ENCODE measurements around the gene EML3.

The EML3 gene

GRCh38 chr11:62610403-62610802, 2.2 kb downstream of the EML3 start:
- H3K4me2 ChIP-seq (ENCODE audit: low read length) = peak overlapping the region; percentile 94

GRCh38 chr11:62608776-62609175, 3.8 kb downstream of the EML3 start:
- H3K27ac ChIP-seq (ENCODE audit: low read depth, low read length, poor library complexity, severe bottlenecking) = no peak overlapping the region
- no peaks in the 10 kb centered on the region for H3K27me3 ChIP-seq (ENCODE audit: insufficient read depth, low read length)
- H3K4me2 ChIP-seq (ENCODE audit: low read length) = no peak overlapping the region
- peaks cover 37% of the 10 kb centered on the region for H3K36me3 ChIP-seq (ENCODE audit: insufficient read depth, low read length)
- no peak overlapping the region for H3K9ac ChIP-seq (ENCODE audit: low read length)
- H3K9me2 ChIP-seq (ENCODE audit: low read depth, low read length) = no peaks in the 10 kb centered on the region
- TF ChIP-seq CTCF (IDR thresholded peaks at IDR 0.05; ENCODE audit: low read length) (no peak), EZH2 (IDR thresholded peaks at IDR 0.05; ENCODE audit: borderline replicate concordance, low read length) (no peak)
- H3K4me1 ChIP-seq (ENCODE audit: insufficient read depth, low read length, severe bottlenecking) = peaks cover 40% of the 10 kb centered on the region
- no peak overlapping the region for H3K4me3 ChIP-seq (ENCODE audit: low read depth, low read length, poor library complexity, severe bottlenecking)
- no peaks in the 10 kb centered on the region; the same call in 1 of the 2 replicates for H3F3A ChIP-seq (ENCODE audit: insufficient read depth, low read length)
- H3K9me3 ChIP-seq (ENCODE audit: low read length) = no peaks in the 10 kb centered on the region
- H4K20me1 ChIP-seq (ENCODE audit: insufficient read depth, low read length) = no peaks in the 10 kb centered on the region
- H2AFZ ChIP-seq (ENCODE audit: low read length) = no peak overlapping the region
- no peaks in the 10 kb centered on the region for H3K79me2 ChIP-seq (ENCODE audit: insufficient read depth, low read length)

More at GRCh38 chr11:62610403-62610802, 2.2 kb downstream of the EML3 start:
- H3K27me3 ChIP-seq (ENCODE audit: insufficient read depth, low read length) = no peaks in the 10 kb centered on the region
- H3K9me3 ChIP-seq (ENCODE audit: low read length) = no peaks in the 10 kb centered on the region
- H3K79me2 ChIP-seq (ENCODE audit: insufficient read depth, low read length) = no peaks in the 10 kb centered on the region
- H3F3A ChIP-seq (ENCODE audit: insufficient read depth, low read length) = no peaks in the 10 kb centered on the region; the same call in 1 of the 2 replicates
- peaks cover 40% of the 10 kb centered on the region for H3K4me1 ChIP-seq (ENCODE audit: insufficient read depth, low read length, severe bottlenecking)
- H4K20me1 ChIP-seq (ENCODE audit: insufficient read depth, low read length) = no peaks in the 10 kb centered on the region
- peak overlapping the region; percentile 17; the same call in 1 of the 2 replicates for H3K9ac ChIP-seq (ENCODE audit: low read length)
- no peak for TF ChIP-seq EZH2 (IDR thresholded peaks at IDR 0.05; ENCODE audit: borderline replicate concordance, low read length)
- TF ChIP-seq CTCF (IDR thresholded peaks at IDR 0.05; ENCODE audit: low read length) = no peak
- H2AFZ ChIP-seq (ENCODE audit: low read length) = no peak overlapping the region
- H3K27ac ChIP-seq (ENCODE audit: low read depth, low read length, poor library complexity, severe bottlenecking) = peak overlapping the region; percentile 73
- peak overlapping the region; percentile 78 for H3K4me3 ChIP-seq (ENCODE audit: low read depth, low read length, poor library complexity, severe bottlenecking)
- H3K36me3 ChIP-seq (ENCODE audit: insufficient read depth, low read length) = peaks cover 25% of the 10 kb centered on the region
- no peaks in the 10 kb centered on the region for H3K9me2 ChIP-seq (ENCODE audit: low read depth, low read length)

GRCh38 chr11:62607714-62608113, 4.9 kb downstream of the EML3 start:
- Histone ChIP-seq H3K79me2 (ENCODE audit: insufficient read depth, low read length) (no peaks in the 10 kb centered on the region), H3K4me2 (ENCODE audit: low read length) (peak overlapping the region; percentile 45; the same call in 1 of the 2 replicates), H3K9me2 (ENCODE audit: low read depth, low read length) (no peaks in the 10 kb centered on the region), H3K27me3 (ENCODE audit: insufficient read depth, low read length) (no peaks in the 10 kb centered on the region), H3K36me3 (ENCODE audit: insufficient read depth, low read length) (peaks cover 47% of the 10 kb centered on the region), H3K4me1 (ENCODE audit: insufficient read depth, low read length, severe bottlenecking) (peaks cover 40% of the 10 kb centered on the region), H4K20me1 (ENCODE audit: insufficient read depth, low read length) (no peaks in the 10 kb centered on the region), H3K9me3 (ENCODE audit: low read length) (no peaks in the 10 kb centered on the region), H3K4me3 (ENCODE audit: low read depth, low read length, poor library complexity, severe bottlenecking) (no peak overlapping the region), H3K27ac (ENCODE audit: low read depth, low read length, poor library complexity, severe bottlenecking) (peak overlapping the region; percentile 76), H2AFZ (ENCODE audit: low read length) (no peak overlapping the region), H3K9ac (ENCODE audit: low read length) (no peak overlapping the region; the same call in 1 of the 2 replicates), H3F3A (ENCODE audit: insufficient read depth, low read length) (no peaks in the 10 kb centered on the region; the same call in 1 of the 2 replicates)
- no peak for TF ChIP-seq CTCF (IDR thresholded peaks at IDR 0.05; ENCODE audit: low read length)
